ENCODE data around the gene SNX8. TPM values are rescaled to one million over a fixed set of nuclear protein-coding genes. Genes with fewer than 3 reads are reported as not detected.

Gene SNX8
- total RNA-seq, 1 donor from 2014 or later: 7.8 TPM

DNA sequence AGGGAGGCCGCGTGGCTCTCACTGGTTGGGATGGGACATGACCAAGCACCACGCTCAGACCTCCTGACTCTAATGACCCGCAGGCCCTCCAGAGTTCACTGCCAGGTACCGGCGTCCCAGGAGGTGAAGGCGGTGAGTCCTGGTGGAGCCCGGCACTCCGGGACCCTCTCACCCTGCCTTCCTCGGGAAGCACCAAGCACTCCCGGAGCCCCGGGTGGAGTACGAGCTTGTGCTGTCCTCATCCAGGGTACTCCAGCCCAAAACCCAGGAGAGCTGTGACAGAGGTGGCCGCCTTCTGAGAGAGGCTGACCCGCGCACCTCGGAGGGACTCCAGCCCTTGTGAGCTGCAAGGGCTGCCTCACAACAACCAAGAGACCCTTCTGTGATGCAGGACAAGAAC is 90.9 kb downstream of the SNX8 start:
- no peak for DNase-seq (ENCODE audit: low read depth in 2 of 2)

- DNase-seq (ENCODE audit: low read depth in 2 of 2): no peak
Observed at GRCh38 chr7:2222516-2222915, 91.7 kb downstream of the SNX8 start.

GRCh38 chr7:2220954-2221353 is 93.3 kb downstream of the SNX8 start:
- DNase-seq (ENCODE audit: low read depth in 2 of 2): no peak

DNA sequence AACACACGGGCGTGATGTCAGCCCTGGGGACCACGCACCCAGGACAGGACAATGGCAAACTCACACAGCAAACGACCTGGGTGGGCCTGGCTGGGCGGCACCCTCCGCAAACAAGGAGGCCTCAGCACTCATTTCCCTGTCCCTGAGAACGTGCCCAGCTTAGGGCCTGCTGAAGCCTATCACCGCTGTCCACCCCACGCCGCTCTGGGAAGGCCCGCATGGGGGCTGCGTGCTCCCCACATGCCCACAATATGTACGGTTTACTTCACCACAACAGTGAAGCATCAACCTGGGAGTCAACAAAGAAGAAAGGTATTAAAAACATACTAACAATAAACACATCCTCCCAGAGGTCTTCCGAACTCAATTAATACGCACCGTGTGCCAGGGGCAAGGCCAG is 93.7 kb downstream of the SNX8 start:
- no peak for DNase-seq (ENCODE audit: low read depth in 2 of 2)

GRCh38 chr7:2220030-2220429 is 94.2 kb downstream of the SNX8 start:
- no peak for DNase-seq (ENCODE audit: low read depth in 2 of 2)

- no peak for DNase-seq (ENCODE audit: low read depth in 2 of 2)
Observed at GRCh38 chr7:2219606-2220005, 94.6 kb downstream of the SNX8 start.

DNA sequence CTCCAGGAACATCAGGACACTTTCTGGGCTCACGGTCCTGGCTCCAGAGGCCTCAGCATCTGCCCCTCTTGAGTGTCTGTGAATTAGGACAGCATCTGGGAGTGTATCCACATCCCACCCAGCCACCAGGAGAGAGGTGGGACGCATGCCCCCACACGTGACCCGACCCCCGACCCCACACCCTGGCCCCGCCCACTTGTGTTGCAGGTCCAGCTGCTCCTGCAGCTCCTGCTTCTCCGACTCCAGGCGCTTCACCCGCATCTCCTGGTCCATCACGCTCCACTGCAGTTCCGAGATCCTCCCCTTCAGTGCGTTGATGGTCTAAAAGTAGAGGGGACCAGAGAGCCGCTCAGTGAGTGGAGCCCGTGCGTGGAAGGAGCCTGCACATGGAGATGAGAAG is 95.1 kb downstream of the SNX8 start:
- DNase-seq (ENCODE audit: low read depth in 2 of 2): no peak

GRCh38 chr7:2218444-2218785 is 95.8 kb downstream of the SNX8 start:
- no peak for DNase-seq (ENCODE audit: low read depth in 2 of 2)

DNA sequence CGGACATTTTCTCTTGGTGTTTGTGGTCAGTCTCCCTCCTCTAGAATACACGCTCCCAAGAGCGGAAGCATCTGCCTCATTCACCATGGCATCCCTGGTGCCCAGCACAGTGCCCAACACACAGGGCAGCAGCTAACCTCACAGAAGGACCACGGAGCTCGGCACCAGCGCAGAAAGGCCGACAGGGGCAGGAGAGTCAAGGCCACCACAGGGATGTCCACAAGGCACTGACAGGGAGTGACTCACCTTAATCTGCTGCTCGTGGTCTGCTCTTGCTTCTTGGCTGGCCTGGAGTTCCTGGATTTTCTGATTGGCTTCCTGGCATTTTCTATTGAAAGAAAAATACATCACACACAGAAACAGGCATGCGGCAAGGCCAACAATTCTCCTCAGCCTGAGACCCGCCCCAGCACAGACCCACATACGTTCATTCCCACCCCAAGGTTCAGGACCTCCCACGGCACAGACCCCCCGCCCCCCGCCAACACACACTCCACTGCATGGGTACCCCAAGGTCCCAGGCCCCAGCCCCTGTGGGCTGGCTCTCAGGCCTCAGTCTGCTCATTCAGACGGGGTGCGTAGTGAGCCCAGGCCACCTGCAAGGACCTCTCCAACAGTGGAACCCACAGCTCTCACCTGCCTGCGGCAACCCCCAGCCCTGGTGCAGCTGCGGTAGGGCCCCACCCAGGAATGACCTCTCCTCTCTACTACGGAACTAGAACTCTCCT is 96.4 kb downstream of the SNX8 start:
- DNase-seq (ENCODE audit: low read depth in 2 of 2): no peak

DNA sequence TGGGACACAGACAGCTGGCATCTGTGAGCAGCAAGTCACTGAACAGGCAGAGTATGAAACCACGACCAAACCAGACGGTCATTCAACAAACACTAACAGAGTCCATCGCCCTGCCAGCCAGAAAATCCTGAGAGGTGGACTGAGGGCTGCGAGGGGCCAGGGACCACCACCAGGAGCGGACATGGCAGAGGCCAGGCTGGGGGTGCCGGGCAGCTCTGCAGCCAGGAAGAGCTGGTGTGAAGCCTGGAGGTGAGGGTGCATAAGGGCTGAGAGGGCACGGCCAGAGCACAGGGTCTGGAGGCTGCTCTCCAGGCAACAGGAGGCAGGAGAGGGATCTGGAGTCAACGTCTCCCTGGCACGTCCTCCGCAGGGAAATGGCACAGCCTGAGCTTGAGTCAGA is 97.0 kb downstream of the SNX8 start:
- DNase-seq (ENCODE audit: low read depth in 2 of 2): no peak

- DNase-seq (ENCODE audit: low read depth in 2 of 2): no peak
Observed at GRCh38 chr7:2215851-2216250, 98.4 kb downstream of the SNX8 start.

DNA sequence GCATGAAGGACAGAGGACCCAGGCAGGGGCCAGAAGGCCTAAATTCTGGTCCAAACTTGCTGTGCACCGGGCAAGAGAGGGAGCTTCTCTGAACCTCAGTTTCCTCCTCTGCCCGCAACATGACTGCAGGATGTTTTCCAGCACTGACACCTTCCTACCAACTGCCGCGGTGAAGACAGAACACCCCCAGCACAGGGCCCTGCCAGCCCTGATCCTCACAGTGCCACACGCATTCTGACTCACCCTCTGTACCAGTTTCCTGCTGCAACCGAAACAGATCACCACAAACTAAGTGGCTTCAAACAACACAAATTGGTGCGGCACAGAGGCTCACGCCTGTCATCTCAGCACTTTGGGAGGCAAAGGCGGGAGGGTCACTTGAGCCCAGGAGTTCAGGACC is 99.6 kb downstream of the SNX8 start:
- no peak for DNase-seq (ENCODE audit: low read depth in 2 of 2)

GRCh38 chr7:2213551-2214215 is 100.6 kb downstream of the SNX8 start:
- no peak for DNase-seq (ENCODE audit: low read depth in 2 of 2)

DNA sequence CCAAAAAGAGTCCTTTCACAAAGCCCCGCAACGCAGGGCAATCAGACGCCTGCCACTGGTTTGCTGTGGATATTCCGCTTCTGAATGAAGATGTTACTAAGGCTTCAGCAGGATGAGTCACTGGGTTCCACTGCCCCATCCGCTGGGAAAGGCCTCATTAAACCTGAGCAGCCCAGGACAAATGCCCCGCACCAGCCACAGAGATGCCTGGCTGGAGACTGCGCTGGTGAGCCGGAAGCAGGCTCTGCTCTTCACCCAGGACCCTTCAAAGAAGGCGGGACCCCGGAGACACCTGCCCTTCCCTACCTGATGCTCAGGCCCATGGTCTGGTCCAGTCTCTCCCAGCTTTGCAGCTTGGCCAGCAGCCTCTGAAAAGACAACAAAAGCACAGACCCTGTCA is 101.3 kb downstream of the SNX8 start:
- DNase-seq (ENCODE audit: low read depth in 2 of 2): no peak

- DNase-seq (ENCODE audit: low read depth in 2 of 2): no peak
Observed at GRCh38 chr7:2211926-2212325, 102.3 kb downstream of the SNX8 start.

GRCh38 chr7:2211259-2211880 is 102.9 kb downstream of the SNX8 start:
- no peak for DNase-seq (ENCODE audit: low read depth in 2 of 2)

GRCh38 chr7:2210551-2211258 is 103.5 kb downstream of the SNX8 start:
- DNase-seq (ENCODE audit: low read depth in 2 of 2): no peak

- no peak for DNase-seq (ENCODE audit: low read depth in 2 of 2)
Observed at GRCh38 chr7:2209961-2210323, 104.3 kb downstream of the SNX8 start.

GRCh38 chr7:2209146-2209960 is 104.9 kb downstream of the SNX8 start:
- DNase-seq (ENCODE audit: low read depth in 2 of 2): peak; percentile 37 to 71

DNA sequence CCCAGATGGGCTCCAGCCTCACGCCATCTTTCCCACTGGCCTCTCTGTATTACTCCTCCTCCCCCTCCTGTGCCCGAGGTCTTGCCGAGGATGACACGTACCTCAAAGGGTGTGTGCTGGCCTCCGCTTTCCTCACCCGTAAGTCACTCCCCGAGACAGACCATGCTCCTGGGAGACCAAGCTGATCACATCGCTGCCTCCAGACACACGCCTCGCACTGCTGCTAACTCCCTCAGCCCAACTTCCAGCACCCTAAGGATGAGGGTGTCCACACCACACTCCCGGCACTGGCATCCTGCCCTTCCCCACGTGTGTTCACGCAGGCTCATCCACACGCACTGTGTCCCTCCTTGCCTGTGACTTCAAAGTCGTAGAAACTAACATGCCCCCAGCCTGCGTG is 105.5 kb downstream of the SNX8 start:
- no peak for DNase-seq (ENCODE audit: low read depth in 2 of 2)

GRCh38 chr7:2205036-2205780 is 109.0 kb downstream of the SNX8 start:
- no peak for DNase-seq (ENCODE audit: low read depth in 2 of 2)

All from dermis microvascular lymphatic vessel endothelial cell (primary cell).